GM15510 (cell line): ENCODE results near the gene COMMD4.

Experiments used
- POLR2A ChIP-seq: IDR thresholded peaks from 3 replicates; pipeline ENCODE4 v1.6.1; 2011; ENCODE audit warnings: borderline replicate concordance; ENCODE audit not compliant: insufficient read length; ENCODE audit errors: extremely low read depth

The COMMD4 gene

DNA sequence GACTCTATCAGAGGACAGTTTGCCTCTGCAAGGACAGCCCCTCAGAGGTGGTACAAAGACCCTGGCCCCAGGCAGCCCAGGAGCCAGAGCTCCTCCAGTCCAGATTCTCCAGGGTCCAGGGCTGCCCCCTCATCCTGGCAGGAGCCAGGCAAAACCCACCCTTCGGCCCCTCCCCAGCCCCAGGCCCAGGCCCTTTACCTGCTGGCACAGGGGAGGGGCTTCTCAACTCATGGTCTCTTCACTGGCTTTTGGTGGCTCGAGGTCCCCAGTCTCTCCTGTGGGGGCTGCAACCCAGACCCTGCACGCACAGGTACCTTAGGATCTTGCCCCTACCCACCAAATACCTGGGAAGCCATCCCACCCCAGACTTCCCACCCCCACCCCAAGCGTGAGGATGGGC lies 19.5 kb downstream of the COMMD4 start:
- no peak for TF ChIP-seq POLR2A

DNA sequence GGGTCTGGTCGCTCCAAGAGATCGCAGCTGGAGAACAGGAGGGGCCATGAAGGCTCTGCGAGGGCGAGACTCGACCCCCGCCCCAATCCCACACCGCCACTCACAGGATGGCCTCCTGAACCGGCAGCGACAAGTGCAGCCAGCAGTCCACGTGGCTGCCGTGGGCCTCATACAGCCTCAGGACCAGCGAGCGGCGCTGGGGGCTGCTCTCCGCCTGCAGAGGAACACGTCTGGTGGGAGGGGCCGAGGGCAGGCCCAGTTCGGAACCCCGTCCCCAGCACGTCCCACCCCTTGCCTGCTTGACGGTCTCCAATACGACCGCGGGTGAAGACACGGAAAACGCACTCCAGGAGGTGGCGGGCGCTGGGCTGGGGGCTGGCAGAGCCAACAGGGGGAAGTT lies 20.1 kb downstream of the COMMD4 start:
- no peak for TF ChIP-seq POLR2A

DNA sequence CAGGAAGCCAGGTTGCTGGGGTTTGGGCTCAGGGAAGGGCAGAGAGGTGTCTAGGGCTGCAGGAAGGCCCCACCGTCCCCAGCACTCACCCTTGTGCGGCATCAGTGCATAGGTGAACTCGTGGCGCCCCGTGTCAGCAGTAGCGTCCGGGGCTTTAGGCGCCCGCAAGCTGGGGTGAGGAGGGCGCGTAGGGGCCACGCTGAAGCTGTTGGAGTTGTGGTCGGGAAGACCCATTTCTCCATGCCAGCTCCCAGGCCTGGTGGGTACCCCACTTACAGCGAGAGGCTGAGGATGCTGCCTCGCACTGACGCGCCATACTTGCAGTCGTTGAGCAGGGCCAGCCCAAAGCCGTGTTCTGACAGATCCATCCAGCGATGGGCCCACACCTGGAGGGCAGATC lies 20.7 kb downstream of the COMMD4 start:
- no peak for TF ChIP-seq POLR2A

DNA sequence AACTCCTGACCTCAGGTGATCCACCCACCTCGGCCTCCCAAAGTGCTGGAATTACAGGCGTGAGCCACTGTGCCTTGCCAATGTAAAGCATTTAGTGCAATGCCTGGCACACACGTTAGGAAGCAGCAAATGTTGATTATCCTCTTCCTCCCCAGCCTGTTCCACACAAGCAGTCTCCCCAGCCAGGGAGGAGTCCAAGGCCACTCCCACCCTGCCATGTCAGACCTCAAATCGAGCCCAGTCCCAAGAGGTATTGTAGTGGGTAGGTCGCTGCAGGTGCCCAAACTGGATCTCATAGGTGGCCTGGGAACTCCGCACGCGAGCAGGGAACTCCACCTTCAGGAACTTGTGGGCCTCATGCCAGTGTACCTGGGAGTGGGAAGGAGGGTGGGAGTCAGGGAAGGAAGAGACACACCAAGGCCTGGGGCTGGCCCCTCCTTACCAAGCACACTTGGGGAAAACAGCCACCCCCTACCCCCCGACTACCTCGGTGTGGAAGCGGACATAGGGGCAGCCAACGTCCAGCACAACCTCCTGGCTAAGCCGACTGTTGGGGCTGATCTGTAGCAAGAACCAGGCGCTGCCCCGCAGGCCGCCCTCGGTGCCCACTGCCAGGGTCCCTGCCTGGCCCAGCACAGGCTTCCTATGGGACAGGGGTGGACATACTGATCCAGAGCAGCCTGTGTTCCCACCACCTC lies 22.3 kb downstream of the COMMD4 start:
- no peak for TF ChIP-seq POLR2A

DNA sequence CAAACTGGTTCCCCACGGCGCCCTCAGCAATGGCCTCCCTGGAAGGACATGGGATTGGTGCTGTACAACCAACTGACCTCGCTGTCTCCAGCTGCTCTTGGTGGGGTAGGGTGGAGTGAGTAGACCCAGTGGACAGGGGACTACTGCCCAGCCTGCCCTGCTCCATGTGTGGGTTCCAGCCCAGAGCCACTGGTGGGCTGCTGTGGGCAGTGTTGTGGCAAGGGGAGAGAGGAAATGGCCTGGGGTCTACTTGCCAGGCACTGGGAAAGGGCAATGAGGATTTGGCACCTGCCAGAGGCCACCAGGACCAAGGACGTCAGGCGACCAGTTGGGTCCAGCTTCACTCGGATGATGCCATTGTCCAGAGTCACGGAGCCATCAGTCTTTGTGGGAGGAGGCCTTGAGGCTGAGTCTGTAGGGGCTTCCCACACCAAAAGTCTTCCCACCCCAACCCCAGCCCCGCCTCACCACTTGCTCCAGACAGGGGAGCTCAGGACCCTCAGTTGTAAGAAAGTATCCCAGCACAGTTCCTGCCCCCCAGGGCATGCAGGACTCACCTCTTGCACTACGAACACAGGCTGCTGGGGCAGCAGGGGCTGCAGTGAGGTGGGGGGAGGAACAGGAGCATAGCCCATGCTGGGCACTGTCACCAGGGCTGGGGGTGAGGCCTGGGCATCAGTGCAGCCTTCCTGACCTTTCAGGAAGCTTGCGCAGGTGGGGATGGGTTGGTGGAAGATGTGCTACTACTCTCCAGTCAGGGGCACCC lies 23.1 kb downstream of the COMMD4 start:
- TF ChIP-seq POLR2A, result no peak

- no peak for TF ChIP-seq POLR2A
These were observed 23.8 kb downstream of the COMMD4 start for GRCh38 chr15:75359537-75360250.

DNA sequence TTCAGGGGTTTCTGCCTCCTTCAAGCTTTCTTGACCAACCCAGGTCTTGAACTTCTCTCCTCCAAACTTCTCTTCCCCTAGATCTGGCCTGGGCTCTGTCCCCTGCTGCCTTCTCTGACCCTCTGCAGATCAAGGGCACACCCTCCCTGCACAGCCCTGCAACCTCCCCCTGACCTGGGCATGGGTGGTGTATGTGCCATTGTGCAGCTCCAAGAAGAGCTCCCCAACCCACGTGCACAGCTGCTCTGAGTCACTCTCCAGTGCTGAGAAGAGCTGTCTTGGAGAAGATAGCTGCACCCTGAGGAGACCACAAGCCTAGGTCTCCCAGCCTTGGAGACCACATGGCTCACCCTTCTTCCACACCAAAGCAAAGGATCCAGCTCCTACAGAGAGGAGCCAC lies 24.5 kb downstream of the COMMD4 start:
- no peak for TF ChIP-seq POLR2A

DNA sequence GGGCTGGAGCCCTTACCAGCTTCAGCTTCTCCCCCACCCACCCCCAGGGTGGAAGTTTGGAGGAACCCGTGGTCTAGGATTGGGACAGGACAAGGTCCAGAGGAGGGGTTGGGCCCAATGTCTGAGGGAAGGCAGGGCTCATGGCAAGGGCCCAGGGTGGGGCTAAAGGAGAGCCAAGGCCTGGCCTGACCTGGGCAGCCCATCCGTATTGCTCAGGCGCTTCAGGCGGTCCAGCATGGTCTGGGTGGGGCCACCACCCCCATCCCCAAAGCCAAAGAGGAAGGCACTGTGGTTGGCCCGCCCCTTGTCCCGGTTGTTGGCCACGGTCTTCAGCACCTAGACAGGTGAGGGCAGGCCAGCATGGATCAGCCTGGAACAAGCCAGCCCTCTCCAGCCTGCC lies 25.0 kb downstream of the COMMD4 start:
- TF ChIP-seq POLR2A, result no peak

DNA sequence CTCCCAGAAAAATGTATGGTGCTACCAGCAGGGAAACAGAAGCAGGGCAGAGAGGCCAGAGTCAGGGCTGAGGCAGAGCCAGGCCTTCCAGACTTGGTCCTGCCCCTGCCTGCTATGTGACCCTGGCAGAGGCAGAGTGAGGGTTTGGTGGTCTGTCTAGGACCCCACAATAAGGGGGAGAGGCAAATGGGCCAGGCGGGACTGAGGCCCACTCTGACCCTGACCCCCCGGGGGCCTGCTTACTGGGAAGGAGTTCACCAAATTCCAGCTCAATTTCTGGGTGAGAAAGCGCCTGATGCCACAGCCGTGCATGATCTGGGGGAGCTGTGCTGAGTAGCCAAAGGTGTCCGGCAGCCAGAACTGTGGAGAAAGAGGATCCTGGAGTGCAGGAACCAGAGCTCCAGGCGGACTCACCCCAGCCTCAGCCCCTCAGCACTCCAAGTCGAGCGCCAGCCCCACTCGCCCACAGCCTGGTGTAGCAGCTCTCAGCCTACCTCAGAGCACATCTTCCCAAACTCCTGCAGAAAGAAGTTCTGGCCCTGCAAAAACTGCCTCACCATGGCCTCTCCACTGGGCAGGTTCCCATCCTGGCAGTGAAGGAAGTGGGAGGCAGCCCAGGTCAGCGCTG lies 25.6 kb downstream of the COMMD4 start:
- no peak for TF ChIP-seq POLR2A

DNA sequence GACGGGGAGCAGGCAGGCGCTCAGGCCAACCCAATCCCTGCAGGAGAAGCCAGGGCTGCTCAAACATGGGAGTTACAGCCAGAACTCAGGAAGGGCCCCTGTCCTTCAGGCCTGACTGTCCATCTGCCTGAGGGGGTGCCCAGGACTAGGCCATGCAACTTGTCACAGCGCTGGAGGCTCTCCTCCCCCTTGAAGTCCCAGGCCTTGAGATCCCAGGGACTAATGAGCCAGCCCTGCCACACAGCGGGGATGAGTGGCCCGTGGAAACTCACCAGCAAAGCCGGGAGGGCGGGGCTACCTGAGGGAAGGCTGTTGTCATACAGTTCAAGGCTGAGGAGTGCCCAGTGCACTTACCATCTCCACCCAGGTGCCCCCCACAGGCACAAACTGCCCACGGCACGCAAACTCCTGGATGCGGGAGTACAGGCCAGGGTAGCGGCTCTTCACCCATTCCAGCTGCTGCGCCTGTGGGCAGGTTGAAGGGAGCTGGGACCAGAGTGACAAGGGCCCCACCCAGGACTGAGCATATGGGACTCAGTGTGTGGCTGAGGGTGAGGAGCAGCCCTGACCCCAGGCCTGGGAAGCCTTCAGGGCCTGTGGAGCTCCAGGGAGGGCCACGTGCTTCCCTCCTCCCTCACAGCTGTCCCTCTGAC lies 26.3 kb downstream of the COMMD4 start:
- TF ChIP-seq POLR2A, result no peak

GRCh38 chr15:75362642-75363249 lies 26.9 kb downstream of the COMMD4 start:
- no peak for TF ChIP-seq POLR2A

DNA sequence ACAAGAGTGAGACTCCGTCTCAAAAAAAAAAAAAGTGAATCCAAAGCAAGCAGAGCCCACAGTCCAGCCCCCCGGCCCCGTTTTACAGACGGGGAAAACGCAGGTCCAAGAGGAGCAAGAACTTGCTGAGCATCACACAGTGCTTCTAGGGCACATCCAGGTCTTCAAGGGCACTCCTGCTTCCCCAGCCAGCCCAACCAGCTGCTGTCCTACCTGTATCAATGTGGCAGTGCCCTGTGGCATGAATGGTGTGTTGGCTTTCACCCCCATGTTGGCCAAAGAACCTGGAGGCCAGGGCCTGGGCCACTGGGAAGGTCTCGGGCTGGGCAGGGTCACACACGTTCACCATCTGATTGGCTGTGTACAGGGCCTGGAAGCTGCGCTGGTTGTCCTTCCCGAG lies 27.9 kb downstream of the COMMD4 start:
- TF ChIP-seq POLR2A, result no peak

DNA sequence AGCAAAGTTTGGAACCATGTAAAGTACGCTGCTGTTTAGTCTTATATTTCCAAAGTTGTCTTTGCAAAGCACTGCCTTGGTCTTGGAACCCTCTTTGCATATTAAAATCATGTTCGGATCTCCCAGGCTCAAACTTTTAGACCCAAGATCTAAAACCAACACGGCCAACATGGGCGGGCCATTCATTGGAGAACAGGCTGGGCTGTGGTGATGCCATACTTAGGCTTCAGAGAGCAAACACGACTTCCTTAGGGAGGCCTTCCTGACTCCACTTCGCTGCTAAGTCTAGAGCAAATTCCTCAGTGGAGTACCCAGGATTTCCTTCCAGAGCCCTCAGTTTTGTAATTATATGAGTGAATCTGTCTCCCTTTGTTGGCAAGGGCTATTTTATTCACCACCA lies 29.0 kb downstream of the COMMD4 start:
- TF ChIP-seq POLR2A, result no peak

DNA sequence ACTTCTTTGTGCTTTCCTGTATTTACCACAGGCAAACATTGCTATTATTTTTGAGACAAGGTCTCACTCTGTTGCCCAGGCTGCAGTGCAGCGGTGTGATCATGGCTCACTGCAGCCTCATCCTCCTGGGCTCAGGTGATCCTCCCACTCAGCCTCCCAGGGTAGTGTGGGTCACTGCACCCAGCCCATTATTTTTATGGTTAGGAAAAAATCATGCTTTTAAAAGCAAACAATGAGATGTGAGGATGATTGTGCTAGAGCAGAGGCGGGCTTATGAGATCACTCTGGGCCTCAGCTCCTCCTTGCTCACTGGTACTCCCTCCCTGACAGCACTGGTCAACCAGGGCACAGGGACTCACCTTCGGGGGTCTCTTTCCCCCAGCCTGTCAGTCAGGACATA lies 30.3 kb downstream of the COMMD4 start:
- TF ChIP-seq POLR2A, result no peak
